H9 (cell line): ENCODE data around the gene PRPF40B. TPM values are rescaled to one million over a fixed set of nuclear protein-coding genes. Genes with fewer than 3 reads are reported as not detected.

Experiments used
- DNase-seq: peaks from one replicate; pipeline ENCODE4 v3.0.0-alpha.2; 2017
- H2AFZ ChIP-seq: one replicate; pipeline ENCODE4 v1.6.1; 2013; ENCODE audit warnings: mild to moderate bottlenecking, low read length, control low read depth, moderate library complexity
- H2AK5ac ChIP-seq: 2 replicates; pipeline ENCODE4 v1.6.1; 2013; ENCODE audit warnings: low read length, control low read depth, mixed read lengths; ENCODE audit not compliant: insufficient read length
- H2BK120ac ChIP-seq: one replicate; pipeline ENCODE4 v1.6.1; 2013; ENCODE audit warnings: low read depth, mild to moderate bottlenecking, low read length, control low read depth, inconsistent platforms; ENCODE audit not compliant: poor library complexity, severe bottlenecking
- H2BK12ac ChIP-seq: 2 replicates; pipeline ENCODE4 v1.6.1; 2013; ENCODE audit warnings: low read length, control low read depth, mixed read lengths, low read depth; ENCODE audit not compliant: insufficient read length
- H2BK15ac ChIP-seq: 2 replicates; pipeline ENCODE4 v1.6.1; 2013; ENCODE audit warnings: low read depth, low read length, control low read depth
- H2BK20ac ChIP-seq: one replicate; pipeline ENCODE4 v1.6.1; 2013; ENCODE audit warnings: low read depth, mild to moderate bottlenecking, low read length, control low read depth, inconsistent platforms; ENCODE audit not compliant: poor library complexity, severe bottlenecking
- H2BK5ac ChIP-seq: 2 replicates; pipeline ENCODE4 v1.6.1; 2013; ENCODE audit warnings: low read length, control low read depth, mixed read lengths; ENCODE audit not compliant: insufficient read length
- H3K14ac ChIP-seq: 2 replicates; pipeline ENCODE4 v1.6.1; 2013; ENCODE audit warnings: low read length, control low read depth; ENCODE audit not compliant: insufficient read depth
- H3K18ac ChIP-seq: 2 replicates; pipeline ENCODE4 v1.6.1; 2013; ENCODE audit warnings: low read depth, mild to moderate bottlenecking, mixed read lengths, low read length, control low read depth; ENCODE audit not compliant: insufficient read length
- H3K23ac ChIP-seq: 2 replicates; pipeline ENCODE4 v1.6.1; 2013; ENCODE audit warnings: low read length, control low read depth, mixed read lengths, low read depth; ENCODE audit not compliant: insufficient read length
- H3K23me2 ChIP-seq: 2 replicates; pipeline ENCODE4 v1.6.1; 2013; ENCODE audit warnings: low read depth, mild to moderate bottlenecking, mixed read lengths, low read length, control low read depth; ENCODE audit not compliant: insufficient read length, poor library complexity, severe bottlenecking
- H3K27ac ChIP-seq: 2 replicates; pipeline ENCODE4 v1.5.1; 2013; ENCODE audit warnings: low read length, control low read depth, mixed read lengths, low read depth; ENCODE audit not compliant: insufficient read length
- H3K27me3 ChIP-seq: 2 replicates; pipeline ENCODE4 v1.6.1; 2013; ENCODE audit warnings: low read length, control low read depth, inconsistent platforms; ENCODE audit not compliant: insufficient read depth
- H3K4ac ChIP-seq: 2 replicates; pipeline ENCODE4 v1.6.1; 2013; ENCODE audit warnings: low read depth, mild to moderate bottlenecking, control low read depth, inconsistent platforms, low read length, moderate library complexity
- H3K4me1 ChIP-seq: 2 replicates; pipeline ENCODE4 v1.6.1; 2013; ENCODE audit warnings: low read length, control low read depth, inconsistent platforms; ENCODE audit not compliant: insufficient read depth
- H3K4me2 ChIP-seq: 2 replicates; pipeline ENCODE4 v1.6.1; 2013; ENCODE audit warnings: low read length, control low read depth, mixed read lengths; ENCODE audit not compliant: insufficient read length, insufficient read depth
- H3K56ac ChIP-seq: 2 replicates; pipeline ENCODE4 v1.6.1; 2013; ENCODE audit warnings: low read depth, mild to moderate bottlenecking, mixed read lengths, low read length, control low read depth; ENCODE audit not compliant: insufficient read length
- H3K79me1 ChIP-seq: 2 replicates; pipeline ENCODE4 v1.6.1; 2013; ENCODE audit warnings: low read depth, mild to moderate bottlenecking, moderate library complexity, low read length, control low read depth, inconsistent platforms; ENCODE audit not compliant: insufficient read depth, poor library complexity, severe bottlenecking
- H3K79me2 ChIP-seq: 2 replicates; pipeline ENCODE4 v1.6.1; 2013; ENCODE audit warnings: low read length, control low read depth, inconsistent platforms; ENCODE audit not compliant: insufficient read depth
- H3K9ac ChIP-seq: 2 replicates; pipeline ENCODE4 v1.6.1; 2013; ENCODE audit warnings: low read length, control low read depth, mixed read lengths; ENCODE audit not compliant: insufficient read length; ENCODE audit errors: extremely low read depth
- H3K9me3 ChIP-seq: one replicate; pipeline ENCODE4 v1.6.1; 2013; ENCODE audit warnings: low read depth, low read length, inconsistent platforms; ENCODE audit not compliant: control insufficient read depth
- H3T11ph ChIP-seq: one replicate; pipeline ENCODE4 v1.6.1; 2013; ENCODE audit warnings: mild to moderate bottlenecking, low read length, control low read depth, inconsistent platforms
- H4K20me1 ChIP-seq: one replicate; pipeline ENCODE4 v1.6.1; 2013; ENCODE audit not compliant: control insufficient read depth, insufficient read length, insufficient read depth
- H4K5ac ChIP-seq: 2 replicates; pipeline ENCODE4 v1.6.1; 2013; ENCODE audit warnings: low read depth, mild to moderate bottlenecking, mixed read lengths, low read length, control low read depth; ENCODE audit not compliant: insufficient read length
- H4K8ac ChIP-seq: replicated peaks from 2 replicates; pipeline ENCODE4 v1.6.1; 2013; ENCODE audit warnings: low read length, control low read depth, mixed read lengths, low read depth; ENCODE audit not compliant: insufficient read length
- H4K91ac ChIP-seq: 2 replicates; pipeline ENCODE4 v1.6.1; 2013; ENCODE audit warnings: low read depth, mild to moderate bottlenecking, moderate library complexity, mixed read lengths, low read length, control low read depth; ENCODE audit not compliant: insufficient read length
- H3K27ac Mint-ChIP-seq, 3 experiments: 2 replicates in 2 of 3; 3 replicates in 1 of 3; pipeline ENCODE4 v1.8.0; 2020 to 2021; ENCODE audit warnings: mixed read lengths in 3 of 3, mild to moderate bottlenecking in 1 of 3, moderate library complexity in 1 of 3
- H3K27me3 Mint-ChIP-seq: 2 replicates; pipeline ENCODE4 v1.8.0; 2021; ENCODE audit warnings: low read depth, mild to moderate bottlenecking, moderate library complexity, mixed read lengths
- H3K36me3 Mint-ChIP-seq, 3 experiments: 2 replicates in 2 of 3; 3 replicates in 1 of 3; pipeline ENCODE4 v1.8.0; 2020 to 2021; ENCODE audit warnings: low read depth in 3 of 3, mixed read lengths in 3 of 3; ENCODE audit not compliant: insufficient read depth in 1 of 3
- H3K4me1 Mint-ChIP-seq, 2 experiments: 2 replicates each; pipeline ENCODE4 v1.8.0; 2020; ENCODE audit warnings: mixed read lengths in 2 of 2
- H3K4me3 Mint-ChIP-seq, 2 experiments: 2 replicates in 1 of 2; 3 replicates in 1 of 2; pipeline ENCODE4 v1.8.0; 2020 to 2021; ENCODE audit warnings: mild to moderate bottlenecking in 2 of 2, mixed read lengths in 2 of 2, moderate library complexity in 1 of 2
- H3K9me3 Mint-ChIP-seq, 2 experiments: 2 replicates in 1 of 2; 3 replicates in 1 of 2; pipeline ENCODE4 v1.8.0; 2020; ENCODE audit warnings: mild to moderate bottlenecking in 2 of 2, mixed read lengths in 2 of 2, moderate library complexity in 1 of 2
- WGBS: extraction: QIAGEN DNeasy Blood & Tissue Kit; methylation state at CpG from one replicate; pipeline ENCODE4 v1.1.7; 2013; ENCODE audit warnings: missing lambda C conversion rate, low lambda C conversion rate, mixed read lengths; ENCODE audit not compliant: insufficient read length; ENCODE audit errors: extremely low coverage; 5-methylcytosine and 5-hydroxymethylcytosine counted together
- total RNA-seq: library from RNA; stranded (reverse); gene quantifications from 2 replicates; pipeline ENCODE4 v1.2.1, GENCODE V29; 2021
- TF ChIP-seq, protein P1 (sequence below): fragments of 200-600 bp; sonication (generic); conservative IDR thresholded peaks from 3 replicates; pipeline ENCODE4 v1.8.0; 2021; ENCODE audit warnings: antibody characterized with exemption, mild to moderate bottlenecking

Gene PRPF40B
- total RNA-seq, 1 experiment from 2014 or later, result 19.0 TPM

- H3K18ac ChIP-seq, result no peak overlapping the region
- H4K20me1 ChIP-seq, result peaks cover 3% of the 10 kb centered on the region
- Mint-ChIP-seq H3K27me3 (peaks cover 2% of the 10 kb centered on the region; the same call in 1 of the 2 replicates), H3K9me3 (no peaks in the 10 kb centered on the region), H3K36me3 (peaks cover 4 to 17% (median 11%) of the 10 kb centered on the region in 3 experiments; a peak in 5 of 7 replicates), H3K27ac (peak overlapping the region in 2 of 3 experiments; percentile 62 to 75; a peak in 2 of 7 replicates), H3K4me3 (no peak overlapping the region), H3K4me1 (peaks cover 9% of the 10 kb centered on the region in 2 experiments)
- H3K23me2 ChIP-seq, result no peaks in the 10 kb centered on the region
- no peak overlapping the region for H3T11ph ChIP-seq
- H3K4me1 ChIP-seq, result no peaks in the 10 kb centered on the region
- no peak overlapping the region for H3K4me2 ChIP-seq
- TF ChIP-seq, protein P1, sequence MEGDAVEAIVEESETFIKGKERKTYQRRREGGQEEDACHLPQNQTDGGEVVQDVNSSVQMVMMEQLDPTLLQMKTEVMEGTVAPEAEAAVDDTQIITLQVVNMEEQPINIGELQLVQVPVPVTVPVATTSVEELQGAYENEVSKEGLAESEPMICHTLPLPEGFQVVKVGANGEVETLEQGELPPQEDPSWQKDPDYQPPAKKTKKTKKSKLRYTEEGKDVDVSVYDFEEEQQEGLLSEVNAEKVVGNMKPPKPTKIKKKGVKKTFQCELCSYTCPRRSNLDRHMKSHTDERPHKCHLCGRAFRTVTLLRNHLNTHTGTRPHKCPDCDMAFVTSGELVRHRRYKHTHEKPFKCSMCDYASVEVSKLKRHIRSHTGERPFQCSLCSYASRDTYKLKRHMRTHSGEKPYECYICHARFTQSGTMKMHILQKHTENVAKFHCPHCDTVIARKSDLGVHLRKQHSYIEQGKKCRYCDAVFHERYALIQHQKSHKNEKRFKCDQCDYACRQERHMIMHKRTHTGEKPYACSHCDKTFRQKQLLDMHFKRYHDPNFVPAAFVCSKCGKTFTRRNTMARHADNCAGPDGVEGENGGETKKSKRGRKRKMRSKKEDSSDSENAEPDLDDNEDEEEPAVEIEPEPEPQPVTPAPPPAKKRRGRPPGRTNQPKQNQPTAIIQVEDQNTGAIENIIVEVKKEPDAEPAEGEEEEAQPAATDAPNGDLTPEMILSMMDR, result no peak
- H3K4ac ChIP-seq, result no peak overlapping the region
- H3K56ac ChIP-seq, result no peak overlapping the region
- H2BK5ac ChIP-seq, result no peak overlapping the region
- no peak overlapping the region for H2BK120ac ChIP-seq
- no peak overlapping the region for H3K23ac ChIP-seq
- H2BK20ac ChIP-seq, result no peak overlapping the region
- H2BK15ac ChIP-seq, result no peak overlapping the region
- H2AK5ac ChIP-seq, result no peak overlapping the region
- H3K9me3 ChIP-seq, result no peaks in the 10 kb centered on the region
- no peak overlapping the region for H2BK12ac ChIP-seq
- no peak overlapping the region for H3K9ac ChIP-seq
- H3K27me3 ChIP-seq, result no peaks in the 10 kb centered on the region
- H3K79me2 ChIP-seq, result no peaks in the 10 kb centered on the region
- no peak overlapping the region for H3K14ac ChIP-seq
- no peak for DNase-seq
- no peak overlapping the region for H4K91ac ChIP-seq
- no peak overlapping the region for H3K27ac ChIP-seq
- no peak overlapping the region for H2AFZ ChIP-seq
- no peaks in the 10 kb centered on the region for H3K79me1 ChIP-seq
- no CpG with 5 or more reads among the region's 9 CpGs for WGBS
- no peak overlapping the region for H4K8ac ChIP-seq
- no peak overlapping the region for H4K5ac ChIP-seq
Observed at GRCh38 chr12:49577589-49578315, 45.6 kb upstream of the PRPF40B start.
